Heart left ventricle (tissue), 16 donors: ENCODE data around the gene SNX9. TPM values are rescaled to one million over a fixed set of nuclear protein-coding genes. Genes with fewer than 3 reads are reported as not detected.

ENCODE experiments used
- ATAC-seq, 4 donors: fragments of 200-7000 bp; cut with Tn5 transposase; one replicate each; pipeline ENCODE4 v1.9.1; 2020 to 2022; ENCODE audit warnings: moderate library complexity in 4 of 4, mild to moderate bottlenecking in 3 of 4, moderate number of reproducible peaks in 1 of 4
- DNase-seq, 5 donors: peaks; one replicate each; pipeline ENCODE4 v3.0.0-alpha.2; 2020
- H3K27ac ChIP-seq, 12 donors: fragments of 200-600 bp; sonication (generic) in 4 of 12; one replicate each; pipeline versions ENCODE4 v1.5.0 to v1.8.0; 2016 to 2022; ENCODE audit warnings: mild to moderate bottlenecking in 2 of 12
- H3K27me3 ChIP-seq, 9 donors: fragments of 200-600 bp; sonication (generic) in 2 of 9; one replicate each; pipeline versions ENCODE4 v1.5.1 to v1.8.0; 2016 to 2022; ENCODE audit warnings: mild to moderate bottlenecking in 3 of 9
- H3K36me3 ChIP-seq, 9 donors: fragments of 200-600 bp; sonication (generic) in 2 of 9; one replicate each; pipeline versions ENCODE4 v1.5.0 to v1.8.0; 2018 to 2022; ENCODE audit warnings: mild to moderate bottlenecking in 2 of 9
- H3K4me1 ChIP-seq, 12 donors: fragments of 200-600 bp; sonication (generic) in 4 of 12; one replicate each; pipeline versions ENCODE4 v1.5.0 to v1.8.0; 2016 to 2022; ENCODE audit warnings: mild to moderate bottlenecking in 3 of 12
- H3K4me3 ChIP-seq, 12 donors: fragments of 200-600 bp; sonication (generic) in 4 of 12; one replicate each; pipeline versions ENCODE4 v1.5.0 to v1.8.0; 2017 to 2022; ENCODE audit warnings: mild to moderate bottlenecking in 9 of 12, moderate library complexity in 4 of 12
- H3K9me3 ChIP-seq, 12 donors: fragments of 200-600 bp; sonication (generic) in 4 of 12; one replicate each; pipeline versions ENCODE4 v1.5.0 to v1.8.0; 2016 to 2022; ENCODE audit warnings: mild to moderate bottlenecking in 1 of 12
- POLR2A ChIP-seq, 2 donors: fragments of 450-650 bp; IDR thresholded peaks; one replicate each; pipeline ENCODE4 v1.6.1; 2017; ENCODE audit warnings: antibody characterized with exemption in 2 of 2, mild to moderate bottlenecking in 2 of 2, moderate library complexity in 2 of 2
- WGBS, 4 donors: extraction: QIAGEN DNeasy Blood & Tissue Kit in 2 of 4; methylation state at CpG; one replicate each; pipeline versions ENCODE4 v1.1.5 to v1.1.7; 2013 to 2018; 5-methylcytosine and 5-hydroxymethylcytosine counted together
- intact Hi-C, 10 donors: fragments of 100-400 bp; cut with DNase I; formaldehyde crosslinking; loops; one replicate each; pipeline versions ENCODE4 v1.11.1 to v1.14.2; 2022
- long read RNA-seq, 3 donors: library from polyadenylated mRNA; unstranded; transcript quantifications; one replicate each; pipeline ENCODE4 v2.0.0, GENCODE V29; 2020 to 2021
- polyA plus RNA-seq, 2 donors: library from polyadenylated mRNA; stranded (reverse); fragments of 200-250 nt; gene quantifications; one replicate each; pipeline ENCODE4 v1.2.3, GENCODE V29; 2013
- total RNA-seq, 9 donors: library from RNA; depleted of rRNA in 2 of 9; stranded (reverse); fragments of >200 nt in 2 of 9; fragmentation: NEBNext Ultra II Directional in 3 of 9; extraction: Animal tissue kit (Norgen Biotek cat#: 25700) in 3 of 9; gene quantifications; one replicate each; pipeline versions ENCODE4 v1.1.0 to v1.2.4, GENCODE V29; 2016 to 2023
- TF ChIP-seq, protein P1 (sequence below), 12 donors: fragments of 200-600 bp; sonication (generic) in 4 of 12; IDR thresholded peaks; one replicate each; pipeline versions ENCODE4 v1.5.0 to v1.8.0; 2018 to 2022; ENCODE audit warnings: antibody characterized with exemption in 12 of 12, mild to moderate bottlenecking in 5 of 12
- donor health status: ischemic (EF 13 %, LVEDD 7.1; RV severe dilation, severe dysfunction).
- donor health status: healthy with polysubstance abuse.
- donor health status: DM: no; HTN: yes; CAD: no.
- donor health status: DM: no; HTN: no; CAD: no.
- donor health status: ischemic (EF 25% LVEDD 6.9; RV normal size, moderate dysfunction).
- donor health status: ischemic (EF 25% LVEDD 5.7; RV mildly dilated, moderate dysfunction).
- donor health status: healthy.
- donor health status: DM: yes; HTN: yes; CAD: no.
- donor health status: ischemic (EF 35%, LVEDD 5.7; RV mildly dilated, moderate dysfunction).
- donor health status: nonischemic (EF 11% LVEDD 7.7; RV severe dilation, severe dysfunction).
- donor health status: DM: yes; HTN: yes; CAD: no.
- donor health status: PGD.
- donor health status: ischemic (EF 29% LVEDD 5.4; RV normal size, mild dysfunction).
- donor health status: nonischemic (EF 23%, LVEDD 6.1; RV moderate dilation, normal function).

Gene SNX9
- total RNA-seq (10 to 100 TPM; 27.6 to 44.0 (median 32.7) TPM), polyA plus RNA-seq (10 to 100 TPM; 15.4 to 30.2 TPM)
- long read RNA-seq, donor 1, full-length matches to known transcripts = 50 of 70 reads
- long read RNA-seq, donor 1, partial matches to known transcripts = 13 of 70 reads
- long read RNA-seq, donor 1, other reads (novel, unspliced or antisense) = 7 of 70 reads
- long read RNA-seq, donor 2, full-length matches to known transcripts = 17 of 34 reads
- long read RNA-seq, donor 2, partial matches to known transcripts = 9 of 34 reads
- long read RNA-seq, donor 2, other reads (novel, unspliced or antisense) = 8 of 34 reads
- long read RNA-seq, donor 3, full-length matches to known transcripts = 45 of 82 reads
- long read RNA-seq, donor 3, partial matches to known transcripts = 17 of 82 reads
- long read RNA-seq, donor 3, other reads (novel, unspliced or antisense) = 20 of 82 reads

DNA sequence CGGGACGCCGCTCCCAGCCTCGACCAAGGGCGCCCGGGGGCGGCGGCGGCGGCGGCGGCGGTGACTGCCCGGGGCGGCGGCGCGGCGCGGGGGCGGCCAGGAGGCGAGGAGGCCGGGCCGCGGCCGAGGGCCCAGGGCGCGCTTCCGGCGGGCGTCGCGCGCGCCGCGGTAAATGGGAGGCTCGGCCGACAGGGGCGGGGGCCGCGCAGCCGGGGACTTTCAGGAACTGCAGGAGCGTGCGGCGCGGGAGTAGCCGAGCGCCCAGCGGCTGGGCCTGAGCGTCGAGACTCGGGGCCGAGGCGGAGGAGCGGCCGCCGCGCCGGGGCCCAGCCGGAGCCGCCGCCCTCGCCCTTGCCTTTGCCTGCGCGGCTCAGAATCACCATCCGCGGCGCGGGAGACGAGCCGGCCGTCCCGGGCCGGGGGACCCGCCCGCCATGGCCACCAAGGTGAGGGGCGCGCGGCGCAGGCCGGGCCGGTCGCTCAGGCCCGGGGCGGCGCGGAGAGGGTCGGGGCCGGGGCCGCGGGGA lies at the start of gene SNX9:
Gene SNX9, plus strand, starts transcription at position 246 of the 527 bp plus-strand sequence. Its CDS starts 189 bp downstream, at position 435.
- peaks cover 0 to 41% (median 22%) of the 10 kb centered on the region in 12 donors for H3K4me1 ChIP-seq
- WGBS, 4 donors = 0 to 1% (median 0%) methylated on average over 14 to 92 of the region's 92 CpGs
- ATAC-seq (peak; percentile 77 to 96 (median 90)), DNase-seq (peak; percentile 85 to 92 (median 87))
- intact Hi-C loops = loop anchor here in 7 of 10 donors (2.0 to 10.0 kb wide), 5 partner anchors 49 to 61 kb away; no protein-coding TSS in a partner anchor
- H3K9me3 ChIP-seq = no peaks in the 10 kb centered on the region
- H3K27ac ChIP-seq = peak within 1 kb of the TSS; percentile 92 to 98 (median 96)
- TF ChIP-seq POLR2A (IDR thresholded peaks at IDR 0.05) = peak in 1 of 2 donors; percentile 60
- TF ChIP-seq, protein P1, sequence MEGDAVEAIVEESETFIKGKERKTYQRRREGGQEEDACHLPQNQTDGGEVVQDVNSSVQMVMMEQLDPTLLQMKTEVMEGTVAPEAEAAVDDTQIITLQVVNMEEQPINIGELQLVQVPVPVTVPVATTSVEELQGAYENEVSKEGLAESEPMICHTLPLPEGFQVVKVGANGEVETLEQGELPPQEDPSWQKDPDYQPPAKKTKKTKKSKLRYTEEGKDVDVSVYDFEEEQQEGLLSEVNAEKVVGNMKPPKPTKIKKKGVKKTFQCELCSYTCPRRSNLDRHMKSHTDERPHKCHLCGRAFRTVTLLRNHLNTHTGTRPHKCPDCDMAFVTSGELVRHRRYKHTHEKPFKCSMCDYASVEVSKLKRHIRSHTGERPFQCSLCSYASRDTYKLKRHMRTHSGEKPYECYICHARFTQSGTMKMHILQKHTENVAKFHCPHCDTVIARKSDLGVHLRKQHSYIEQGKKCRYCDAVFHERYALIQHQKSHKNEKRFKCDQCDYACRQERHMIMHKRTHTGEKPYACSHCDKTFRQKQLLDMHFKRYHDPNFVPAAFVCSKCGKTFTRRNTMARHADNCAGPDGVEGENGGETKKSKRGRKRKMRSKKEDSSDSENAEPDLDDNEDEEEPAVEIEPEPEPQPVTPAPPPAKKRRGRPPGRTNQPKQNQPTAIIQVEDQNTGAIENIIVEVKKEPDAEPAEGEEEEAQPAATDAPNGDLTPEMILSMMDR (IDR thresholded peaks at IDR 0.05) = peak in 1 of 12 donors; percentile 11
- H3K27me3 ChIP-seq = no peaks in the 10 kb centered on the region
- peak within 1 kb of the TSS; percentile 74 to 99 (median 94) for H3K4me3 ChIP-seq
- H3K36me3 ChIP-seq = no peaks in the 10 kb centered on the region

DNA sequence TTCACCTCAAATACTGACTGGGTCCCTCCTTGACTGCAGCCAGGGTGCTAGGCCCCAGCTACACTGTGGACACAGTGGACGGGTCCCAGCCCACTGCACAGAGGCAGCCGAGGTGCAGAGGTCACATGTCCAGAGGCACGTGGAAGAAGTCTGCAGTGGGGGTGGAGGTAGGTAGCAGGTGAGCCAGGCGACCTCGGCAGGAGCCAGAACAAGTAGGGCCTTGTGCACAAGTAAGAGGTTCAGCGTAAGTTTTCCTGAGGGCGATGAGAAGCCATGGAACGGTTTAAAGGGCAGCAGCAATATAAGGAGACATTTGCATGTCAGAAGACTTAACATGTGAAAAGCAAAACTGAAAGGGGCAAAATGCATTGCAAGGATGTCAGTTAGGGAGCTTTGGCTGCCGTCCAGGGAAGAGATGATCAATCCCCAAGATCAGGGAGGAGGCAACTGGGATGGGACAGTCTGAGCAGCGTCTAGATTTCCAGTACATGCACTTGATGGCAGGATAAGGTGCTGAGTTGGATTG lies 49.7 kb upstream of the SNX9 start:
- Histone ChIP-seq H3K27ac (no peak overlapping the region), H3K27me3 (peaks cover 0 to 8% (median 0%) of the 10 kb centered on the region in 9 donors), H3K4me3 (no peak overlapping the region), H3K36me3 (no peaks in the 10 kb centered on the region), H3K9me3 (peaks cover 0 to 6% (median 0%) of the 10 kb centered on the region in 12 donors), H3K4me1 (peaks cover 0 to 9% (median 0%) of the 10 kb centered on the region in 12 donors)
- DNase-seq (no peak), ATAC-seq (no peak)
- intact Hi-C loops = no loop called here
- WGBS, 4 donors = 76 to 87% (median 77%) methylated on average over 10 of the region's 10 CpGs
- no peak for TF ChIP-seq POLR2A (IDR thresholded peaks at IDR 0.05)
- TF ChIP-seq, protein P1 (IDR thresholded peaks at IDR 0.05) = no peak

DNA sequence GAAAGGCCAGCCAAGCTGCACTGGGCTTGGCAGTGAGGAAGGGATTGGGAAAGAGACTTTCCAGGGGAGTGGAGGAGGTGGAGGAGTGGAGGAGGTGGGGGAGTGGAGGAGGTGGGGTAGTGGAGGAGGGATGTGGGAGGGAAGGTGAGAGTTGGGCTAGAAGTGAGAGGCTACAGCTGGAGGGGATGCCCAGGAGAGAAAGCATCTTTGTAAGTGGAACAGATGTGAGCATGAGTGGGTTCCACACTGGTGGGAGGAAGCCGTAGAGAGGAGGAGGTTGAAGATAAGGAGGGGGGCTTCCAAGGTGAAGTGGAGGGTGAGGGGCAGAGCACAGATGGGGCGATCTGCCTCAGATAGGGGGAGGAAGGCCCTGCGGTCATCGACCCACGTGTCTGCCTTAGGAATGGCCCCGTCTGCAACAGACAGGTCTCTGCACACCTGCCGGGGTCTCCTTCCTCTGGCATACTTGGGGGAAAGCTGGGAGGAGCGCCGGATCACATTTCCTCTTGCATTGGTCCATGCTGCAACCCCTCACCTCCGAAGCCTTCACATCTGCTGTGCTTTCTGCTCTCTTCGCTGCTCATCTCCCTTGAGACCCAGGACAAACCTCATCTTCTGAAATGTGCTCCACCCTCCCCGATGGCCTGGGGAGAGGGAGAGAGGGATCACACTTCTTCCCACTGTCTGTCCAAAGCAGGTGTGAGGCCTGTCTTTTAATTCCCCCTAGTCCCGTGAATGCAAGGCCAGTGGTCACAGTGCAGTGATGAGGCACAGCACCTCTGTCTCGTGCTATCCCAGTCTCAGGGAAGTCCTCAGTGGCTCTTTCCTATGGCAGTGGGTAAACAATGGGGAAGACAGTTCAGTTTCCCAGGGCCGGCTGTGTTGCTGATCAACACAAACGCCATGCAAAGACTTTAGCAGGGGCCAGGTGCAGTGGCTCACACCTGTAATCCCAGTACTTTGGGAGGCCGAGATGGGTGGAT lies 48.6 kb upstream of the SNX9 start:
- Histone ChIP-seq H3K27ac (no peak overlapping the region), H3K27me3 (peaks cover 0 to 8% (median 0%) of the 10 kb centered on the region in 9 donors), H3K4me3 (no peak overlapping the region), H3K4me1 (no peaks in the 10 kb centered on the region), H3K36me3 (no peaks in the 10 kb centered on the region), H3K9me3 (peaks cover 0 to 6% (median 0%) of the 10 kb centered on the region in 12 donors)
- intact Hi-C loops = no loop called here
- TF ChIP-seq, protein P1 (IDR thresholded peaks at IDR 0.05) = no peak
- TF ChIP-seq POLR2A (IDR thresholded peaks at IDR 0.05) = no peak
- WGBS, 4 donors = 71 to 82% (median 78%) methylated on average over 17 of the region's 17 CpGs
- DNase-seq = peak in 1 of 5 donors; percentile 14
- ATAC-seq = peak in 3 of 4 donors; percentile 36 to 85 (median 58)
